NCI-H526 (cell line): ENCODE measurements around the gene BRIX1.
"Not testable (repeated sequence)": the region's sequence is repeated elsewhere in the genome, so short reads cannot be mapped to it uniquely, and the experiment has no call there.

Experiments used
- DNase-seq, 2 experiments: peaks; one replicate each; lab custom pipeline; 2025; lab: John Stamatoyannopoulos, UW

Gene BRIX1

DNA sequence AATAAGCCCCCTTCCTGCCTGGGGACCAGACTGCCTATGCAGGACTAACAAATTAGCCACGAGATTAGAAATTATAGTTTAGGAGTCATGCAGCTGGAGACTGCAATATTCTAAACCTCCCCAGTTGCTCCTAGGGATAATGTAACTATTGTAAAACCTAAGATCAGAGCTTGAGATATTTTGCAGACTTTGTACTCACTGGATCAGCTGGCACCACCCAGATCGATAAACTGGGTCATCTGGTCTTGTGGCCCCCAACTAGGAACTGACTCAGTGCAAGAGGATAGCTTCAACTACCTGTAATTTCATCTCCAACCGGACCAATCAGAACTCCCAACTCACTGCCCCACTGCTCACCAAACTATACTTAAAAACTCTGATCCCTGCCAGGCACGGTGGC is 52.0 kb downstream of the BRIX1 start:
- no peak for DNase-seq

- no peak for DNase-seq
Observed at GRCh38 chr5:34968258-34968657, 52.7 kb downstream of the BRIX1 start.

- DNase-seq, result no peak
Observed at GRCh38 chr5:34970552-34970951, 55.0 kb downstream of the BRIX1 start.

- DNase-seq, result not testable (repeated sequence)
Observed at GRCh38 chr5:34971655-34972054, 56.1 kb downstream of the BRIX1 start.
